ENCODE results near the gene FCRLB. TPM values are rescaled to one million over a fixed set of nuclear protein-coding genes. Genes with fewer than 3 reads are reported as not detected.

Gene FCRLB
- total and polyA plus RNA-seq, 2 of the 13 experiments (the other 11 are each of a cell fraction or from before 2014, with no cell fraction given), result 0.08 to 0.11 TPM

DNA sequence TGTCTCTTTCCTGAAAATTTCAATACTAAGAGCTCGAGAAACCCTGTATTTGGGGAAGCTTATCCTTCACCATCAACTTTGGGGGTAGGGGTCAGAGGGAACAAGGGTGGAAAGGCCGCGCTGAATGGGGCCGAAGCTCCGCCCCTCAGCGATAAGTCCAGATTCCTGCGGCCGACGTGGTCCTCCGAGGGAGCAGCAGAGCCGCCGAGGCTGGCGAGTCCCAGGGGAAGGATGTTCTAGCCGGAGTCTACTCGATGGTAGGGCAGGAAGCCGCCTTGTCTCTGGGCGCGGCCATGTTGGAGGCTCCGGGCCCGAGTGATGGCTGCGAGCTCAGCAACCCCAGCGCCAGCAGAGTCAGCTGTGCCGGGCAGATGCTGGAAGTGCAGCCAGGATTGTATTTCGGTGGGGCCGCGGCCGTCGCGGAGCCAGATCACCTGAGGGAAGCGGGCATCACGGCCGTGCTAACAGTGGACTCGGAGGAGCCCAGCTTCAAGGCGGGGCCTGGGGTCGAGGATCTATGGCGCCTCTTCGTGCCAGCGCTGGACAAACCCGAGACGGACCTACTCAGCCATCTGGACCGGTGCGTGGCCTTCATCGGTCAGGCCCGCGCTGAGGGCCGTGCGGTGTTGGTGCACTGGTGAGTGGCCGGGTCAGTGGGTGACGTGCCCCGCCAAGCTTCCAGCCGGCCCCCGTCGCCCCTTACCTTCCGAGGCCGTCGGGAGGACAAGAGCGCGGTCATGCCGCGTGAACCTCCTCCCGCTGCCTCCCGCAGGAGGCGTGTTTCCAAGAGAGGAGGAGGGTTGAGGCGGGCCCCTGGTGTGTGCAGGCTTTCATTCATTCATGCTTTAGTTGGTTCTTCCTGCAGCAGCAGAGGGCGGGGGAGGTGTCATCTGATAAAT is 28.4 kb downstream of the FCRLB start, which contains the start of gene DUSP12 (continued):
- TF ChIP-seq, protein P1, sequence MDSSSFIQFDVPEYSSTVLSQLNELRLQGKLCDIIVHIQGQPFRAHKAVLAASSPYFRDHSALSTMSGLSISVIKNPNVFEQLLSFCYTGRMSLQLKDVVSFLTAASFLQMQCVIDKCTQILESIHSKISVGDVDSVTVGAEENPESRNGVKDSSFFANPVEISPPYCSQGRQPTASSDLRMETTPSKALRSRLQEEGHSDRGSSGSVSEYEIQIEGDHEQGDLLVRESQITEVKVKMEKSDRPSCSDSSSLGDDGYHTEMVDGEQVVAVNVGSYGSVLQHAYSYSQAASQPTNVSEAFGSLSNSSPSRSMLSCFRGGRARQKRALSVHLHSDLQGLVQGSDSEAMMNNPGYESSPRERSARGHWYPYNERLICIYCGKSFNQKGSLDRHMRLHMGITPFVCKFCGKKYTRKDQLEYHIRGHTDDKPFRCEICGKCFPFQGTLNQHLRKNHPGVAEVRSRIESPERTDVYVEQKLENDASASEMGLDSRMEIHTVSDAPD (CRISPR knock-in tag; IDR thresholded peaks at IDR 0.05), result no peak
- TF ChIP-seq NR2C2 (CRISPR knock-in tag; IDR thresholded peaks at IDR 0.05; ENCODE audit: borderline replicate concordance) (peak; percentile 42), POLR2G (IDR thresholded peaks at IDR 0.05; ENCODE audit: low read depth, low read length) (peak; percentile 93), MTF2 (CRISPR knock-in tag; IDR thresholded peaks at IDR 0.05; ENCODE audit: borderline replicate concordance) (no peak), RBFOX2 (IDR thresholded peaks at IDR 0.05; ENCODE audit: low read depth, low read length) (peak; percentile 96), XBP1 (CRISPR knock-in tag; IDR thresholded peaks at IDR 0.05) (no peak), CREB1 (IDR thresholded peaks at IDR 0.05) (no peak), CREB1 (CRISPR knock-in tag; IDR thresholded peaks at IDR 0.05) (no peak), ZNF292 (CRISPR knock-in tag; IDR thresholded peaks at IDR 0.05; ENCODE audit: borderline replicate concordance, low read depth) (peak; percentile 81), CEBPG (CRISPR knock-in tag; IDR thresholded peaks at IDR 0.05) (no peak)
- TF ChIP-seq, protein P2, sequence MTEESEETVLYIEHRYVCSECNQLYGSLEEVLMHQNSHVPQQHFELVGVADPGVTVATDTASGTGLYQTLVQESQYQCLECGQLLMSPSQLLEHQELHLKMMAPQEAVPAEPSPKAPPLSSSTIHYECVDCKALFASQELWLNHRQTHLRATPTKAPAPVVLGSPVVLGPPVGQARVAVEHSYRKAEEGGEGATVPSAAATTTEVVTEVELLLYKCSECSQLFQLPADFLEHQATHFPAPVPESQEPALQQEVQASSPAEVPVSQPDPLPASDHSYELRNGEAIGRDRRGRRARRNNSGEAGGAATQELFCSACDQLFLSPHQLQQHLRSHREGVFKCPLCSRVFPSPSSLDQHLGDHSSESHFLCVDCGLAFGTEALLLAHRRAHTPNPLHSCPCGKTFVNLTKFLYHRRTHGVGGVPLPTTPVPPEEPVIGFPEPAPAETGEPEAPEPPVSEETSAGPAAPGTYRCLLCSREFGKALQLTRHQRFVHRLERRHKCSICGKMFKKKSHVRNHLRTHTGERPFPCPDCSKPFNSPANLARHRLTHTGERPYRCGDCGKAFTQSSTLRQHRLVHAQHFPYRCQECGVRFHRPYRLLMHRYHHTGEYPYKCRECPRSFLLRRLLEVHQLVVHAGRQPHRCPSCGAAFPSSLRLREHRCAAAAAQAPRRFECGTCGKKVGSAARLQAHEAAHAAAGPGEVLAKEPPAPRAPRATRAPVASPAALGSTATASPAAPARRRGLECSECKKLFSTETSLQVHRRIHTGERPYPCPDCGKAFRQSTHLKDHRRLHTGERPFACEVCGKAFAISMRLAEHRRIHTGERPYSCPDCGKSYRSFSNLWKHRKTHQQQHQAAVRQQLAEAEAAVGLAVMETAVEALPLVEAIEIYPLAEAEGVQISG (CRISPR knock-in tag; IDR thresholded peaks at IDR 0.05), result peak; percentile 99
- TF ChIP-seq, protein P3, sequence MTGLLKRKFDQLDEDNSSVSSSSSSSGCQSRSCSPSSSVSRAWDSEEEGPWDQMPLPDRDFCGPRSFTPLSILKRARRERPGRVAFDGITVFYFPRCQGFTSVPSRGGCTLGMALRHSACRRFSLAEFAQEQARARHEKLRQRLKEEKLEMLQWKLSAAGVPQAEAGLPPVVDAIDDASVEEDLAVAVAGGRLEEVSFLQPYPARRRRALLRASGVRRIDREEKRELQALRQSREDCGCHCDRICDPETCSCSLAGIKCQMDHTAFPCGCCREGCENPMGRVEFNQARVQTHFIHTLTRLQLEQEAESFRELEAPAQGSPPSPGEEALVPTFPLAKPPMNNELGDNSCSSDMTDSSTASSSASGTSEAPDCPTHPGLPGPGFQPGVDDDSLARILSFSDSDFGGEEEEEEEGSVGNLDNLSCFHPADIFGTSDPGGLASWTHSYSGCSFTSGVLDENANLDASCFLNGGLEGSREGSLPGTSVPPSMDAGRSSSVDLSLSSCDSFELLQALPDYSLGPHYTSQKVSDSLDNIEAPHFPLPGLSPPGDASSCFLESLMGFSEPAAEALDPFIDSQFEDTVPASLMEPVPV (CRISPR knock-in tag; IDR thresholded peaks at IDR 0.05), result no peak; the same call in 1 of the 2 replicates

Measured in HepG2 (cell line).